Lower leg skin (tissue), 3 donors: ENCODE measurements around the gene GCC1.

Source experiments
- POLR2A ChIP-seq, 2 donors: fragments of 450-650 bp; IDR thresholded peaks; one replicate each; pipeline ENCODE4 v1.6.1; 2016 to 2017; ENCODE audit warnings: antibody characterized with exemption in 2 of 2, mild to moderate bottlenecking in 1 of 2, moderate library complexity in 1 of 2
- TF ChIP-seq, protein P1 (sequence below), 3 donors: fragments of 450-650 bp; IDR thresholded peaks; one replicate each; pipeline ENCODE4 v1.5.1; 2016; ENCODE audit warnings: antibody characterized with exemption in 3 of 3, mild to moderate bottlenecking in 3 of 3, moderate library complexity in 2 of 3

DNA sequence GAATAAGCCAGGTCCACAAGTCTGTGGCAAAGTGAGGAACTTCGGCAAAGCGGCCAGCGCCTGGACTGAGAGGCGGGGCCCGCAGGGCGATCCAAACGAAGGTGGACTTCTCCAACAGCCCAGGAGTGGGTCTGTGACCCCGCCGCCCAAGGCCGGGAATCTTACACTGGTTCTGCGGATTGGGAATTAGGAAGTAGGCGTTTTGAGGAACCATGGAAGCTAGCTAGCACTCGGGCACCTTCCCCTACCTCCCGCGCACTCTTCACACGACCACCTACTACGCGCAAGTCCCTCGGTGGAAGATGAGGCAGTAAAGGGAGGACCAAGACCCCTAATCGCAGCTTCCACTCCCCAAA is 2.2 kb upstream of the GCC1 start:
- TF ChIP-seq, protein P1, sequence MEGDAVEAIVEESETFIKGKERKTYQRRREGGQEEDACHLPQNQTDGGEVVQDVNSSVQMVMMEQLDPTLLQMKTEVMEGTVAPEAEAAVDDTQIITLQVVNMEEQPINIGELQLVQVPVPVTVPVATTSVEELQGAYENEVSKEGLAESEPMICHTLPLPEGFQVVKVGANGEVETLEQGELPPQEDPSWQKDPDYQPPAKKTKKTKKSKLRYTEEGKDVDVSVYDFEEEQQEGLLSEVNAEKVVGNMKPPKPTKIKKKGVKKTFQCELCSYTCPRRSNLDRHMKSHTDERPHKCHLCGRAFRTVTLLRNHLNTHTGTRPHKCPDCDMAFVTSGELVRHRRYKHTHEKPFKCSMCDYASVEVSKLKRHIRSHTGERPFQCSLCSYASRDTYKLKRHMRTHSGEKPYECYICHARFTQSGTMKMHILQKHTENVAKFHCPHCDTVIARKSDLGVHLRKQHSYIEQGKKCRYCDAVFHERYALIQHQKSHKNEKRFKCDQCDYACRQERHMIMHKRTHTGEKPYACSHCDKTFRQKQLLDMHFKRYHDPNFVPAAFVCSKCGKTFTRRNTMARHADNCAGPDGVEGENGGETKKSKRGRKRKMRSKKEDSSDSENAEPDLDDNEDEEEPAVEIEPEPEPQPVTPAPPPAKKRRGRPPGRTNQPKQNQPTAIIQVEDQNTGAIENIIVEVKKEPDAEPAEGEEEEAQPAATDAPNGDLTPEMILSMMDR (IDR thresholded peaks at IDR 0.05) = no peak
- no peak for TF ChIP-seq POLR2A (IDR thresholded peaks at IDR 0.05)
